ENCODE results near the gene PPIP5K2. TPM values are rescaled to one million over a fixed set of nuclear protein-coding genes. Genes with fewer than 3 reads are reported as not detected.

Gene PPIP5K2
- total and polyA plus RNA-seq, 2 of the 8 experiments (the other 6 are each of a cell fraction or from before 2014, with no cell fraction given) = 14.8 to 46.6 TPM

- DNase-seq (ENCODE audit: low read depth in 1 of 2, low spot score in 2 of 2) (no peak), FAIRE-seq (no peak)
- Histone ChIP-seq H2AFZ (ENCODE audit: low read length) (no peak overlapping the region), H3K4me1 (replicated peaks in 1 of 4; ENCODE audit: control insufficient read depth in 3 of 4, insufficient read depth in 4 of 4, low read length in 3 of 4) (peaks cover 0 to 2% (median 0%) of the 10 kb centered on the region in 4 experiments; a peak in 1 of 7 replicates), H2BK5ac (ENCODE audit: low read depth, low read length) (no peak overlapping the region), H4K8ac (ENCODE audit: extremely low read depth, insufficient read depth, low read length) (no peak overlapping the region), H2AK5ac (ENCODE audit: low read depth, low read length) (no peak overlapping the region), H3K14ac (ENCODE audit: insufficient read length) (no peak overlapping the region), H2BK15ac (ENCODE audit: low read length) (no peak overlapping the region), H3K9ac (replicated peaks in 1 of 4; ENCODE audit: extremely low read depth in 1 of 4, low read depth in 3 of 4, low read length in 3 of 4) (no peak overlapping the region), H3K4me2 (ENCODE audit: insufficient read depth in 1 of 2, low read depth in 2 of 2, low read length in 2 of 2) (no peak overlapping the region), H3K23ac (ENCODE audit: insufficient read length) (no peak overlapping the region), H3K4ac (replicated peaks; ENCODE audit: insufficient read length, low read depth, low read length) (no peak overlapping the region), H2BK20ac (ENCODE audit: low read length) (no peak overlapping the region), H2BK120ac (replicated peaks; ENCODE audit: low read depth, low read length) (no peak overlapping the region), H3K23me2 (ENCODE audit: low read depth, low read length) (peaks cover 6% of the 10 kb centered on the region; the same call in 1 of the 2 replicates), H4K91ac (replicated peaks; ENCODE audit: insufficient read length, low read length) (no peak overlapping the region), H3K4me3 (ENCODE audit: extremely low read depth in 1 of 4, insufficient read depth in 2 of 4, low read depth in 3 of 4, low read length in 4 of 4) (no peak overlapping the region), H3K9me3 (ENCODE audit: insufficient read depth in 2 of 2, low read depth in 1 of 2, low read length in 1 of 2) (no peaks in the 10 kb centered on the region), H3K56ac (replicated peaks; ENCODE audit: insufficient read length, low read depth, low read length) (no peak overlapping the region), H4K20me1 (replicated peaks in 1 of 2; ENCODE audit: control insufficient read depth in 1 of 2, insufficient read depth in 2 of 2, low read length in 2 of 2) (no peaks in the 10 kb centered on the region), H4K5ac (ENCODE audit: insufficient read length, low read depth, low read length) (no peak overlapping the region), H3K27ac (ENCODE audit: low read depth, low read length) (no peak overlapping the region), H3K18ac (ENCODE audit: extremely low read depth, low read length) (no peak overlapping the region), H3K36me3 (ENCODE audit: control insufficient read depth in 2 of 4, insufficient read depth in 4 of 4, low read length in 3 of 4) (no peaks in the 10 kb centered on the region), H3K79me1 (ENCODE audit: low read depth, low read length) (no peaks in the 10 kb centered on the region; the same call in 1 of the 2 replicates), H3K79me2 (ENCODE audit: control insufficient read depth in 1 of 2, insufficient read depth in 2 of 2, low read length in 2 of 2) (peaks cover 0 to 4% of the 10 kb centered on the region in 2 experiments; a peak in 2 of 4 replicates), H2BK12ac (ENCODE audit: low read depth, low read length) (no peak overlapping the region), H3K27me3 (replicated peaks in 1 of 4; ENCODE audit: control insufficient read depth in 3 of 4, extremely low read depth in 1 of 4, insufficient read depth in 3 of 4, low read length in 3 of 4) (no peaks in the 10 kb centered on the region)
- ChIA-PET CTCF (ENCODE audit: partially characterized antibody) (interaction anchor here (0.6 to 5.2 kb wide), 5 partner anchors 11 to 221 kb away, joined by 3 to 26 read pairs (median 3); no protein-coding TSS in a partner anchor), POLR2A (ENCODE audit: partially characterized antibody) (no interaction called here)
- WGBS, 2 experiments (ENCODE audit: extremely low coverage in 1 of 2, insufficient coverage in 1 of 2, insufficient read length in 1 of 2, insufficient replicate concordance in 2 of 2, low coverage in 1 of 2, low lambda C conversion rate in 2 of 2, missing lambda C conversion rate in 1 of 2) = 100% methylated on average over 1 of the region's 1 CpG; no CpG with 5 or more reads in 1 of the 2 experiments
- TF ChIP-seq BACH1 (IDR thresholded peaks at IDR 0.05; ENCODE audit: low read length) (no peak), ZNF274 (IDR thresholded peaks at IDR 0.05; ENCODE audit: borderline replicate concordance, extremely low read depth, low read length) (no peak), CBX5 (IDR thresholded peaks at IDR 0.05; ENCODE audit: low read depth, low read length) (no peak), YY1 (IDR thresholded peaks at IDR 0.05; ENCODE audit: low read depth, low read length) (no peak), CBX8 (IDR thresholded peaks at IDR 0.05; ENCODE audit: borderline replicate concordance, low read depth, low read length) (no peak), SP1 (IDR thresholded peaks at IDR 0.05; ENCODE audit: low read depth, low read length) (no peak), EGR1 (IDR thresholded peaks at IDR 0.05; ENCODE audit: borderline replicate concordance, low read depth, low read length) (no peak), KDM4A (IDR thresholded peaks at IDR 0.05; ENCODE audit: low read depth, low read length, severe bottlenecking) (no peak), SRF (IDR thresholded peaks at IDR 0.05; ENCODE audit: low read depth, low read length) (no peak), RFX5 (IDR thresholded peaks at IDR 0.05; ENCODE audit: borderline replicate concordance, low read depth, low read length) (no peak)
- TF ChIP-seq, protein P1, sequence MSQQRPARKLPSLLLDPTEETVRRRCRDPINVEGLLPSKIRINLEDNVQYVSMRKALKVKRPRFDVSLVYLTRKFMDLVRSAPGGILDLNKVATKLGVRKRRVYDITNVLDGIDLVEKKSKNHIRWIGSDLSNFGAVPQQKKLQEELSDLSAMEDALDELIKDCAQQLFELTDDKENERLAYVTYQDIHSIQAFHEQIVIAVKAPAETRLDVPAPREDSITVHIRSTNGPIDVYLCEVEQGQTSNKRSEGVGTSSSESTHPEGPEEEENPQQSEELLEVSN (IDR thresholded peaks at IDR 0.05) = no peak
- TF ChIP-seq, protein P2, sequence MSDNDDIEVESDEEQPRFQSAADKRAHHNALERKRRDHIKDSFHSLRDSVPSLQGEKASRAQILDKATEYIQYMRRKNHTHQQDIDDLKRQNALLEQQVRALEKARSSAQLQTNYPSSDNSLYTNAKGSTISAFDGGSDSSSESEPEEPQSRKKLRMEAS (IDR thresholded peaks at IDR 0.05) = no peak
Observed at GRCh38 chr5:103254921-103255320, 134.8 kb downstream of the PPIP5K2 start.

Data from H1 (cell line).